Measurements from ENCODE around the gene E2F6.

The E2F6 gene

DNA sequence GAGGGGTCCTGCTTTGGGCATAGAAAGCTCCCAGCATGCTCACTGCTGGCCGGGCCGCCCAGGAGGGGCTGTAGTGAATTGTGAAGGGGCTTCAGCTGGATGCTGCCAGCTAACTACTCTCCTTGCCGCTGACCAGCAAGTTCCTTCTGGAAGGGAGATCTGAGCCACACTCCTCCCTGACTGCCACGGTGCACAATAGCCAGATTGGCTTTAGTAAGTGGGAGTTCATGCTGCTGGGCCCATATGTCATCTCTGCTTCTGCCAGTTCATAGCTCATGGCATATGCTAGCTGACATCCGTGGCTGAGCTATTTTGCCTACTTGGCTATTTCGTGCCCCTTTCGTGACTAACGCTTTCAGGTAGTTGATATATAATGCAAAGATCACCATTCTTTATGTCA, 69.9 kb downstream of the E2F6 start:
- H3K4me3 ChIP-seq (ENCODE audit: low read depth, low read length): no peak overlapping the region
- no peak for TF ChIP-seq CTCF (IDR thresholded peaks at IDR 0.05; ENCODE audit: low read depth, low read length, missing control alignments)
- no peak for DNase-seq (ENCODE audit: low read depth)
- in situ Hi-C loops (cut with HindIII; ENCODE audit: low sequenced_read_pairs): no loop called here

DNA sequence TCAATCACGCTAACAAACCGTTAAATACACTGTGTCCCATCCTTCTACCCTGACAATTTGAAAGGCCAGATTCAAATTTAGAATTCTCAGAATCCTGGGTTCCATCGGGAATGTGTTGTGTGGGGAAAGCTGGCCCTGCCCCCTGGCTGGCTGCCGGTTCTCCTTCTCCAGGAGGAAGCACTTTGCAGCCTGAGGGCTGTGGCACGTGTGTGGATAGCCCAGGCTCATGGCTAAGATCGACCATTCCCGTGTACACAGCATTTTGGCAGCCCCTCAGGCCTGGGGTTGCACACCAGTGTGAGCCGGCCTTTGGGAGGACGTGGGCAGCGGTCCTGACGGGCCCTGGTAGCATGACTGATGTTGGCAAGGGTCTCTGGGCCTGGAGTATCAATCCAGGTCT, 70.6 kb downstream of the E2F6 start:
- no peak overlapping the region for H3K4me3 ChIP-seq (ENCODE audit: low read depth, low read length)
- in situ Hi-C loops (cut with HindIII; ENCODE audit: low sequenced_read_pairs): no loop called here
- TF ChIP-seq CTCF (IDR thresholded peaks at IDR 0.05; ENCODE audit: low read depth, low read length, missing control alignments): no peak
- DNase-seq (ENCODE audit: low read depth): no peak
